Gastrocnemius medialis (tissue), 4 donors: Measurements from ENCODE around the gene JUP. TPM values are rescaled to one million over a fixed set of nuclear protein-coding genes. Genes with fewer than 3 reads are reported as not detected.

Experiments used
- ATAC-seq, 2 donors: fragments of 150-250 bp; one replicate each; pipeline ENCODE4 v1.9.1; 2016
- DNase-seq, 2 donors: peaks; one replicate each; pipeline ENCODE4 v3.0.0-alpha.2; 2019
- H3K27ac ChIP-seq, 4 donors: fragments of 200-600 bp; sonication (generic); 1 replicate in 1 of 4; 2 replicates in 3 of 4; pipeline ENCODE4 v1.5.1; 2016 to 2018; ENCODE audit warnings: mild to moderate bottlenecking in 2 of 4, moderate library complexity in 1 of 4
- H3K27me3 ChIP-seq, 3 donors: fragments of 200-600 bp; sonication (generic) in 2 of 3; 1 replicate in 1 of 3; 2 replicates in 2 of 3; pipeline versions ENCODE4 v1.5.1 to v1.6.0; 2016 to 2019; ENCODE audit warnings: mild to moderate bottlenecking in 1 of 3, moderate library complexity in 1 of 3
- H3K36me3 ChIP-seq, 2 donors: fragments of 200-600 bp; sonication (generic) in 1 of 2; one replicate each; pipeline ENCODE4 v1.5.1; 2017 to 2018
- H3K4me1 ChIP-seq, 2 donors: fragments of 200-600 bp; sonication (generic) in 1 of 2; one replicate each; pipeline ENCODE4 v1.5.1; 2016 to 2017; ENCODE audit warnings: mild to moderate bottlenecking in 2 of 2
- H3K4me3 ChIP-seq, 4 donors: fragments of 200-600 bp; sonication (generic) in 3 of 4; 1 replicate in 1 of 4; 2 replicates in 3 of 4; pipeline ENCODE4 v1.5.1; 2016 to 2019; ENCODE audit warnings: mild to moderate bottlenecking in 2 of 4
- H3K9me3 ChIP-seq, 3 donors: fragments of 200-600 bp; sonication (generic) in 2 of 3; 1 replicate in 1 of 3; 2 replicates in 2 of 3; pipeline ENCODE4 v1.5.1; 2016 to 2019
- POLR2A ChIP-seq, 2 donors: fragments of 450-650 bp; IDR thresholded peaks; one replicate each; pipeline ENCODE4 v1.6.1; 2017; ENCODE audit warnings: antibody characterized with exemption in 2 of 2, mild to moderate bottlenecking in 2 of 2, moderate library complexity in 2 of 2
- in situ Hi-C, 4 donors: fragments of 200-750 bp; cut with MboI; loops; one replicate each; pipeline versions ENCODE4 v1.15.0 to v1.8.0; 2017; ENCODE audit warnings: low sequenced_read_pairs in 4 of 4
- intact Hi-C: fragments of 100-400 bp; cut with DNase I; formaldehyde crosslinking; loops from one replicate; pipeline ENCODE4 v1.15.1; 2023; ENCODE audit warnings: low total_unique reads
- total RNA-seq, 4 donors: library from RNA; depleted of rRNA; stranded (reverse); fragments of >200 nt; gene quantifications; one replicate each; pipeline versions ENCODE4 v1.1.0 to v1.2.3, GENCODE V29; 2016
- TF ChIP-seq, protein P1 (sequence below), 5 experiments: fragments of 450-650 bp in 3 of 5; fragments of 200-600 bp in 2 of 5; sonication (generic) in 2 of 5; IDR thresholded peaks in 4 of 5; conservative IDR thresholded peaks in 1 of 5; 1 replicate in 4 of 5; 2 replicates in 1 of 5; pipeline ENCODE4 v1.5.1; 2016 to 2019; ENCODE audit warnings: antibody characterized with exemption in 5 of 5, mild to moderate bottlenecking in 3 of 5, moderate library complexity in 3 of 5

JUP gene
- total RNA-seq, 4 donors from 2014 or later: 88.8 to 135 (median 113) TPM

DNA sequence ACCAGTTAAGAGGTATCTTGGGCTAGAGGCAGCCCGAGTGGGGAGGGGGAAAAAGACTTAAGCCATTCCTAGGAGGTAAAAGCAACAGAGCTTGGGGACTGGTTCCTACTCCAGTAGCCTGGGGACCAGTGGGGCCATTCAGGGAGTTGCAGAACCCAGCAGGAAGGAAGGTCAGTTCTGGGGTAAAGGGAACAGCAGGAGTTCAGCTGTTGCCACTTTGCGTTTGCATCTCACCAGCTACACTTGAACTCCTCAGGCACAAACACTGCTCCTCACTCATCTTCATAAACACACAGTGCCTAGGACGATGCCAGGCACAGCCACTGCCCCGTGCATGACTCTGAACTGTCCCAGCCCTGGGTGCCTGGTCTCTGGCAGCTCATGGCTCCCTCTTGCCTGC is 56.0 kb downstream of the JUP start:
- in situ Hi-C loops (no loop called here), intact Hi-C loops (no loop called here)
- H3K27me3 ChIP-seq: peaks cover 33 to 38% (median 34%) of the 10 kb centered on the region in 3 donors
- ATAC-seq (no peak), DNase-seq (no peak)
- H3K27ac ChIP-seq: no peak overlapping the region
- no peak for TF ChIP-seq POLR2A (IDR thresholded peaks at IDR 0.05)
- TF ChIP-seq, protein P1, sequence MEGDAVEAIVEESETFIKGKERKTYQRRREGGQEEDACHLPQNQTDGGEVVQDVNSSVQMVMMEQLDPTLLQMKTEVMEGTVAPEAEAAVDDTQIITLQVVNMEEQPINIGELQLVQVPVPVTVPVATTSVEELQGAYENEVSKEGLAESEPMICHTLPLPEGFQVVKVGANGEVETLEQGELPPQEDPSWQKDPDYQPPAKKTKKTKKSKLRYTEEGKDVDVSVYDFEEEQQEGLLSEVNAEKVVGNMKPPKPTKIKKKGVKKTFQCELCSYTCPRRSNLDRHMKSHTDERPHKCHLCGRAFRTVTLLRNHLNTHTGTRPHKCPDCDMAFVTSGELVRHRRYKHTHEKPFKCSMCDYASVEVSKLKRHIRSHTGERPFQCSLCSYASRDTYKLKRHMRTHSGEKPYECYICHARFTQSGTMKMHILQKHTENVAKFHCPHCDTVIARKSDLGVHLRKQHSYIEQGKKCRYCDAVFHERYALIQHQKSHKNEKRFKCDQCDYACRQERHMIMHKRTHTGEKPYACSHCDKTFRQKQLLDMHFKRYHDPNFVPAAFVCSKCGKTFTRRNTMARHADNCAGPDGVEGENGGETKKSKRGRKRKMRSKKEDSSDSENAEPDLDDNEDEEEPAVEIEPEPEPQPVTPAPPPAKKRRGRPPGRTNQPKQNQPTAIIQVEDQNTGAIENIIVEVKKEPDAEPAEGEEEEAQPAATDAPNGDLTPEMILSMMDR (IDR thresholded peaks at IDR 0.05 in 4 of 5, conservative IDR thresholded peaks at IDR 0.05 in 1 of 5): no peak
- H3K9me3 ChIP-seq: no peaks in the 10 kb centered on the region
- no peak overlapping the region for H3K4me3 ChIP-seq
- H3K4me1 ChIP-seq: peaks cover 13 to 16% of the 10 kb centered on the region in 2 donors
- no peaks in the 10 kb centered on the region for H3K36me3 ChIP-seq

DNA sequence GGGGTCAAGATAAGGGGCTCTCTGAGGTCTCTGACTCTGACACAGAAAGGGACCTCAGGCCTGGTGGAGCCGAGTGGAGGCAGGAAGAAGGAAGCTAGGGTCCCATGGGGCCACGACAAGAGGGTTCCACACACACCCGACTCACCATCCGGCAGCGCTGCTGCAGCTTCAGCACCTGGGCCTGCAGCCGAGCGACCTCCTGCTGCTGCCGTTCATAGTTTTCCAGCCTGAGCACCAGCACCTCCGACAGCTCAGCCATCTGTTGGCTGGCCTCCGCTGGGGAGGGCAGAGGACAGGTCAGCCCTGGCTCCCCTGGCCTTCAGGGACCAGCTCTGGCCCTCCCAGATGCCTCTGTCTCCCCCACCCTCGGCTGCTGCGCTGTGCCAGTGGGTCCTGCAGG is 58.5 kb downstream of the JUP start:
- intact Hi-C loops: no loop called here
- no peak for TF ChIP-seq POLR2A (IDR thresholded peaks at IDR 0.05)
- TF ChIP-seq, protein P1 (IDR thresholded peaks at IDR 0.05 in 4 of 5, conservative IDR thresholded peaks at IDR 0.05 in 1 of 5): no peak
- Histone ChIP-seq H3K4me1 (no peaks in the 10 kb centered on the region), H3K27ac (no peak overlapping the region), H3K9me3 (no peaks in the 10 kb centered on the region), H3K4me3 (no peak overlapping the region), H3K27me3 (peaks cover 8 to 16% (median 12%) of the 10 kb centered on the region in 3 donors), H3K36me3 (no peaks in the 10 kb centered on the region)
- in situ Hi-C loops: no loop called here
- DNase-seq: no peak
- no peak for ATAC-seq

DNA sequence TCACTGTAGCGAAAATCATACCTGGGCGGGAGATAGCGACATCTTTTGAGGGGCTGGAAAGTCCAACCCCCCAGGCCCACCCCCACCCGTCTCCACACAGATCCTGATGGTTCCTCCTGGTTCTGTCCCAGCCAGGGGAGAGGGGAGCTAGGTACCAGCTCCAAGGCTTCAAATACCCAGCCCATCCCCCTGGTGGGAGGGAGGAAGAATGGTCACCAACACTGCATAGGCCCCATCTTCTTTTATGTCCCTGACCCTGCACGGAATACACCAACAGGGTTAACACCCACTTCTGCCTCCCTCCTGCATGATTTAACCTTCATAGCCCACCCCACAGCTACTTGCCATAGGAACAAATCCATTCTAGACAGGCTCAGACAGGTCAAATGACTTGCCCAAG is 61.4 kb downstream of the JUP start:
- no peaks in the 10 kb centered on the region for H3K4me1 ChIP-seq
- H3K36me3 ChIP-seq: no peaks in the 10 kb centered on the region
- H3K4me3 ChIP-seq: no peak overlapping the region
- H3K27ac ChIP-seq: no peak overlapping the region
- no peak for TF ChIP-seq POLR2A (IDR thresholded peaks at IDR 0.05)
- no peaks in the 10 kb centered on the region for H3K9me3 ChIP-seq
- in situ Hi-C loops (no loop called here), intact Hi-C loops (no loop called here)
- DNase-seq: no peak
- ATAC-seq: no peak
- no peaks in the 10 kb centered on the region for H3K27me3 ChIP-seq

DNA sequence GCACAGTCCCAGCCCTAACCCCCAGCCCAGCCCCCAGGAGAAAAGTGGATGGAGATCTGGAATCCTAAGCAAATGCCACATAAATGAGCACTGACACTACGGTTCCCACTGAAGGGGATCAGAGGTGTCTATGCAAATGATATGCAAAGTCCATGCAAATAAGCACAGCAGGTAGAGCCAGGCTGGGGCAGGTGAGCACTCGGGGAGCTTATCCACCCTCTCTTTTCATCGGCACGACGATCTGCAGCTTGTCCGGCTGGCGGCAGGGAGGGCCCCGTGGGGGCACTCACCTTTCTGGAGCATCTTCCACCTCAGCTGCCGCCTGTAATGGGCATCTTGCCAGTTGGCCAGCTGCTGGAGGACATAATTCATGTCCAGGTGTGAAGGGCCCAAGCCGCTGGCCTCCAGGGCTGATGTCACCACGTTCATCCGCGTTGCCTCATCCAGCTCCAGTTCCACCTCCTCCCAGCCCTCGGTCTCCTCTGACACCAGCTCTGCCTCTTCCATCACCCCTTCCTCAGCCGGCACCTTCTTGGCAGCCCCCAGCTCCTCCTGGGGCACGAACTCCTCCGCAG is 61.9 kb downstream of the JUP start:
- in situ Hi-C loops: no loop called here
- TF ChIP-seq, protein P1 (IDR thresholded peaks at IDR 0.05 in 4 of 5, conservative IDR thresholded peaks at IDR 0.05 in 1 of 5): no peak
- no peak for TF ChIP-seq POLR2A (IDR thresholded peaks at IDR 0.05)
- no peak for ATAC-seq
- no peaks in the 10 kb centered on the region for H3K36me3 ChIP-seq
- intact Hi-C loops: no loop called here
- no peaks in the 10 kb centered on the region for H3K9me3 ChIP-seq
- DNase-seq: no peak
- no peak overlapping the region for H3K4me3 ChIP-seq
- H3K27ac ChIP-seq: no peak overlapping the region
- no peaks in the 10 kb centered on the region for H3K27me3 ChIP-seq
- H3K4me1 ChIP-seq: no peaks in the 10 kb centered on the region

DNA sequence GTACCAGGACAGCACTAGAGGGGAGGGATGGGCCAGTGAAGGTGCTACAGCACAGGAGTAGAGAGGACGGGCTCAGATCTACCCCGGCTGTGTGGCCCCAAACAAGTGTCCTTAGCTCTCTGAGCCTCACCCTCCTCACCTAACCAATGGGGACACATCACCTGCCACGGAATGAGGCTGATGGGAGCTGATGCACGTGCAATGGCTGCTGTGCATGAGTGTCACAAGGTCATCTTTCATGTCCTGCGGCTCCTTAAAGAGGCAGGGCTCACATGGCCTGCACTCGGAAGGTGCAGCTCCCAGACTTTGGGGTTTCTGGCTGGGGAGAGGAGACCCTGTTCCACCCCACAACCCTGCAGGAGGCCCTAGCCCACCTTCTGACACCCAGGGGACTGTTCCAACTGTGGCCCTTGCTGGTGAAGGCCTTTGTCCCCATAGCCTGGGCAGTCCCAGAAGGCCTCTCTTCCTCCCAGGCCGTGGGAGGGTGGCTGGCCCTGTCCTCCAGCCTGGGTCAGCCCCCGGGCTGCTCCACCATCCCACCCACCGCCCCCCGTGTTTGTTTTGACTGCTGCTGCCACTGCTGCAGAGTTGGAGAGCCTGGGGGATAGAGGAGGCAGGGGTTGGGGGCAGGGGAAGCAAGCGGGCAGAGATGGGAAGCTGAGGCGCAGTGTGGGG is 62.6 kb downstream of the JUP start:
- DNase-seq (no peak), ATAC-seq (no peak)
- H3K4me3 ChIP-seq: no peak overlapping the region
- H3K27ac ChIP-seq: no peak overlapping the region
- no peaks in the 10 kb centered on the region for H3K9me3 ChIP-seq
- no peaks in the 10 kb centered on the region for H3K36me3 ChIP-seq
- H3K4me1 ChIP-seq: no peaks in the 10 kb centered on the region
- in situ Hi-C loops: no loop called here
- TF ChIP-seq, protein P1 (IDR thresholded peaks at IDR 0.05 in 4 of 5, conservative IDR thresholded peaks at IDR 0.05 in 1 of 5): no peak
- TF ChIP-seq POLR2A (IDR thresholded peaks at IDR 0.05): no peak
- intact Hi-C loops: no loop called here
- no peaks in the 10 kb centered on the region for H3K27me3 ChIP-seq
